Subcutaneous adipose tissue (tissue), 4 donors: ENCODE data around the gene GINS1. TPM values are rescaled to one million over a fixed set of nuclear protein-coding genes. Genes with fewer than 3 reads are reported as not detected.

Experiments used
- CTCF ChIP-seq: fragments of 450-650 bp; IDR thresholded peaks from one replicate; pipeline ENCODE4 v1.5.1; 2016; ENCODE audit warnings: low read depth, mild to moderate bottlenecking, control low read depth, antibody characterized with exemption, moderate library complexity
- total RNA-seq, 4 donors: library from RNA; depleted of rRNA; stranded (reverse); fragments of >200 nt; gene quantifications; one replicate each; pipeline ENCODE4 v1.1.0, GENCODE V29; 2016

GINS1 gene
- total RNA-seq, 4 donors from 2014 or later = 0.16 to 2.2 (median 0.83) TPM

GRCh38 chr20:25493748-25494505 is 86.5 kb downstream of the GINS1 start:
- TF ChIP-seq CTCF = no peak

DNA sequence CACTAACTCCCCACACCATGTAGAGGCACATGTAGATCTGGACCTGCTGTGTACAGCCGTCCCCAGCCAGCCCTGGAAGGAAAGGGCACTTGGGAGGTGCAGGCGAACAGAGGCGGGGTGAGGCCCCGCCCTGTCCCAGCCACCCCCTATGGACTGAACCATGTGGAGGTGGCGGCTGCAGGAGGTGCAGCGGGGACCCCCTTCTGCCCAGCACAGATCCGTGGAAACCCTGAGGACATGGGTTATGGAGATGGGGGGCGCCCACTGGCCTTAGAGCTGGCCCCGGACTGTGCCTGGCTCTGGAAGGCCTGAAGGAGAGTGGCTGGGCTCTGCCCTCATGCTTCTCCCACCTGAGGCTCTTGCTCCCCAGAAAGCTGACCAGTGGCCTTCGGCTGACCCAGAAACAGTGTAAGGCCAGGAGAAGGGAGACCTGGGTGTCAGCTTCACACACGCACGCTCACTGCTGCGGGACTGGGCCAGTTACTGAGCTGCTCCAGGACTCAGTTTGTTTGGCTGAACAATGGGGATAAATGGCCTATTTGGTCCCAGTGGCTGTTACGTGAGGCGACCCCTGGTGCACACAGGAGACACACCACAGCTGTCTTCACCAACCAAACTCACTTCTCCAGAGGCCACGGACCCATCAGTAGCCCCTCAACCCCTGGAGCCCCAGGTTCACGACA is 87.2 kb downstream of the GINS1 start:
- TF ChIP-seq CTCF = no peak

DNA sequence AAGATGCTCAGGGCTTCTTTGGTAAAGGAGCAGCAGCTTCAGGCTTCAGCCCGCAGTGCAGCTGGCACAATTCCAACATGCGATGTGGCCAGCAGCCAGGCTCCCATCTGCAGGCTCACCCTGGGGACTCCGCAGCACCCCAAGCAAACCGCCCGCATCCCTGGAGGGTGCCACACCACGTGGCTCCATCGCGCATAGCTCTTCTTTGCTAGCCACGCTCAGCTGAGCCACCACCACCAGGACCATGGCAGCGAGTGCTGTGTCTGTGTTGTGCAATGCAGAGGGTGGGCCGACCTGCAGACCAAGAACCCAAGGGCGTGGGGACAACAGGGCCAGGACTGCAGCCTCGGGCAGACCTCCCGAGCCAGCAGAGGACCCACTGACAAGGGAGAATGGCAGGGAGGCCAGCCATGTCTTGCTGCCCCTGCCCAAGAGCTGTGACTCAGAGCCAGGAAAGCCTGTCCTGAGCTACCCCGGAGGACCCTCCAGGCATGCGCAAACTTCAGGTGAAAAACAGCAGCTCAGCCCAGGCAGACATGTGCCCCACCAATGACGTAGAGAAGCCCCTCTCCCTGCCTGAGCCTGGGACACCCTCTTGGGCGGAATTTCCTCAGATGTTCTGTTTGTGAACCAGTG is 87.8 kb downstream of the GINS1 start:
- no peak for TF ChIP-seq CTCF

DNA sequence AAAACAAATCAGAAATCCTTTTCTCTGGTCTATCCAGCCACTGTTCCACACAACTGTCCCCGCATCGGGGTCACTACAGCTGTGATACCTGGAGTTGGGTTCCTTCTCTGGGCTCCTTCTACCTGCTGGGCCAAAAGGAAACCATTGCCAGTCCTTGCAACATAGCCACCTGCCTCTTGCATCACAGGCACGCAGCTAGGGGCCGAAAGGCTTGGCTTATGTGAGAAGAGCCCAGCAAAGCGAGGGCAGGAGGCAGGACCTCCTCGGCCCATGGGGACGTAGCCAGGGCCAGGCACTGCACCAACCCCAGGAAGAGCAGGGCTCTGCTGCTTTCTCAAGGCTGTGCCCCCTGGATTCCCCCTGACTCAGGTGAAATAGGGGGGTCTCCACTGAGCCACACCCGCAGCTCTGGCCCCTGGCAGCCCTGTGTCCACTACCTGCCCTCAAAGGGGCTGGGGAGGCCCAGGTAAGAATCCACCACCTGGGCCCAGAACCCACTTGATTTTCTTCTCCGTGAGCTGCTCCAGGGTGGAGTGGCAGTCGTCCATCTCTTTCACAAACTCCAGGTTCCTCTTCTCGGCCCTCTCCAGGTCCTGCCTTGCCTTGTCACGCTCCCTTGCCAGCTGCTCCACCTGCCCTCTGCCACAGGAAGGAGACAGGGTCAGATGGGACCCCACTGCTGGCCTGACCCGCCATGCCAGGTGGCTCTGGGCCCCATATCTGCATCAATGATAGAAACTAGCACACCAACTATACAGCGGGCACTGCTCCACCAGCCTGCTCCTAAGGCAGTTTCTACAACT is 88.9 kb downstream of the GINS1 start:
- no peak for TF ChIP-seq CTCF

GRCh38 chr20:25496968-25497401 is 89.5 kb downstream of the GINS1 start:
- TF ChIP-seq CTCF = no peak

- TF ChIP-seq CTCF = no peak
Measured at GRCh38 chr20:25497586-25498279, 90.3 kb downstream of the GINS1 start.

Other genes starting within 250 kb of the GINS1 start
- gene ENTPD6, start 212.0 kb upstream of the GINS1 start, total RNA-seq = 10 to 100 TPM; 41.3 to 82.5 (median 53.6) TPM
- gene PYGB, start 159.6 kb upstream of the GINS1 start, total RNA-seq = 100 to 1,000 TPM in 3 of 4 donors, 10 to 100 TPM in 1; 99.3 to 216 (median 137) TPM
- 10 to 100 TPM; 36.5 to 60.3 (median 51.6) TPM for gene ABHD12, start 16.8 kb upstream of the GINS1 start, total RNA-seq
- gene NINL, start 177.9 kb downstream of the GINS1 start, total RNA-seq = 1 to 10 TPM; 4.6 to 10.0 (median 4.8) TPM
- 1 to 10 TPM; 4.0 to 6.2 (median 5.4) TPM for gene NANP, start 216.3 kb downstream of the GINS1 start, total RNA-seq